Measurements from ENCODE around the gene CFAP46. TPM values are rescaled to one million over a fixed set of nuclear protein-coding genes. Genes with fewer than 3 reads are reported as not detected.
"Not testable (repeated sequence)": the region's sequence is repeated elsewhere in the genome, so short reads cannot be mapped to it uniquely, and the experiment has no call there.

The CFAP46 gene
- total RNA-seq, 1 donor from 2014 or later: 1.6 TPM

- no peaks in the 10 kb centered on the region for H3K36me3 Mint-ChIP-seq
- H3K4me3 Mint-ChIP-seq: no peak overlapping the region
- Histone ChIP-seq H3K79me2 (ENCODE audit: low read depth) (no peaks in the 10 kb centered on the region), H3F3A (ENCODE audit: low read depth) (no peaks in the 10 kb centered on the region), H3K4me1 (no peaks in the 10 kb centered on the region), H2AFZ (replicated peaks) (no peak overlapping the region), H3K4me2 (no peak overlapping the region), H3K27ac (no peak overlapping the region), H4K20me1 (ENCODE audit: low read depth) (no peaks in the 10 kb centered on the region), H3K27me3 (no peaks in the 10 kb centered on the region), H3K36me3 (no peaks in the 10 kb centered on the region), H3K9ac (no peak overlapping the region), H3K9me3 (ENCODE audit: low read depth) (peaks cover 8% of the 10 kb centered on the region), H3K4me3 (no peak overlapping the region)
- H3K27ac Mint-ChIP-seq: no peak overlapping the region
- peaks cover 12% of the 10 kb centered on the region for H3K9me3 Mint-ChIP-seq
- peaks cover 12% of the 10 kb centered on the region for H3K27me3 Mint-ChIP-seq (ENCODE audit: insufficient read depth, low read depth)
- no peak for DNase-seq (ENCODE audit: low spot score)
- no peak for TF ChIP-seq EZH2 (IDR thresholded peaks at IDR 0.05)
- TF ChIP-seq, protein P1, sequence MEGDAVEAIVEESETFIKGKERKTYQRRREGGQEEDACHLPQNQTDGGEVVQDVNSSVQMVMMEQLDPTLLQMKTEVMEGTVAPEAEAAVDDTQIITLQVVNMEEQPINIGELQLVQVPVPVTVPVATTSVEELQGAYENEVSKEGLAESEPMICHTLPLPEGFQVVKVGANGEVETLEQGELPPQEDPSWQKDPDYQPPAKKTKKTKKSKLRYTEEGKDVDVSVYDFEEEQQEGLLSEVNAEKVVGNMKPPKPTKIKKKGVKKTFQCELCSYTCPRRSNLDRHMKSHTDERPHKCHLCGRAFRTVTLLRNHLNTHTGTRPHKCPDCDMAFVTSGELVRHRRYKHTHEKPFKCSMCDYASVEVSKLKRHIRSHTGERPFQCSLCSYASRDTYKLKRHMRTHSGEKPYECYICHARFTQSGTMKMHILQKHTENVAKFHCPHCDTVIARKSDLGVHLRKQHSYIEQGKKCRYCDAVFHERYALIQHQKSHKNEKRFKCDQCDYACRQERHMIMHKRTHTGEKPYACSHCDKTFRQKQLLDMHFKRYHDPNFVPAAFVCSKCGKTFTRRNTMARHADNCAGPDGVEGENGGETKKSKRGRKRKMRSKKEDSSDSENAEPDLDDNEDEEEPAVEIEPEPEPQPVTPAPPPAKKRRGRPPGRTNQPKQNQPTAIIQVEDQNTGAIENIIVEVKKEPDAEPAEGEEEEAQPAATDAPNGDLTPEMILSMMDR (IDR thresholded peaks at IDR 0.05): no peak
- no peak for TF ChIP-seq EZH2phosphoT487 (IDR thresholded peaks at IDR 0.05)
- H3K4me1 Mint-ChIP-seq: peaks cover 12% of the 10 kb centered on the region
Measured at GRCh38 chr10:132845780-132846595, 96.4 kb downstream of the CFAP46 start.

DNA sequence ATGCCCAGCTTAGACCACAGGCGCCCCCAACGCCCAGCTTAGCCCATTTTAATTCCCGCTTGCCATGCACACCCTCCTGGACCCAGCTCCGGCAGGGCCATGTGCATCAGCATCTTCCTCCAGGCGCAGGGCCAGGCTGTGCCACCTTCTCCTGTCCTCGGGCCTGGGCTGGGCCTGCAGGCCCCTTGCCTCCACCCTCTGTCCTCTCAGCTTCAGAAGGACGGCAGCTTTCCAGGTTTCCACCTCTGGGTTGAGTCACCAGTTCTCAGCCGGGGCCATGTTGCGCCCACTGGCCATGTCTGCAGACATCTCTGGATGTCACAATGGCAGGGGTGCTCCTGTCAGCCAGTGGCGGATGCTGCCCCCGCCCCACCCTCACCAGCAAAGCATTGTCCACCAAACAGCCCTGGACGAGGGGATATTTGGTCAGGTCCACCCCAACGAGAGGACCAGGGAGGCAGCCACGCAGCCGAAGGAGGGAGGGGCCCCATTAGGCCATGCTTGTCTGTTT is 97.3 kb downstream of the CFAP46 start:
- Histone ChIP-seq H3K4me3 (no peak overlapping the region), H3K27ac (no peak overlapping the region), H3K4me2 (no peak overlapping the region), H3K4me1 (no peaks in the 10 kb centered on the region), H3K9me3 (ENCODE audit: low read depth) (peaks cover 8% of the 10 kb centered on the region), H3F3A (ENCODE audit: low read depth) (no peaks in the 10 kb centered on the region), H3K36me3 (no peaks in the 10 kb centered on the region), H3K9ac (no peak overlapping the region), H3K27me3 (peaks cover 4% of the 10 kb centered on the region), H3K79me2 (ENCODE audit: low read depth) (no peaks in the 10 kb centered on the region), H2AFZ (replicated peaks) (no peak overlapping the region), H4K20me1 (ENCODE audit: low read depth) (no peaks in the 10 kb centered on the region)
- TF ChIP-seq, protein P1 (IDR thresholded peaks at IDR 0.05): no peak
- no peak for TF ChIP-seq EZH2 (IDR thresholded peaks at IDR 0.05)
- TF ChIP-seq EZH2phosphoT487 (IDR thresholded peaks at IDR 0.05): no peak
- H3K27ac Mint-ChIP-seq: no peak overlapping the region
- no peak overlapping the region for H3K4me3 Mint-ChIP-seq
- H3K9me3 Mint-ChIP-seq: peaks cover 12% of the 10 kb centered on the region
- peaks cover 12% of the 10 kb centered on the region for H3K4me1 Mint-ChIP-seq
- DNase-seq (ENCODE audit: low spot score): no peak
- H3K36me3 Mint-ChIP-seq: no peaks in the 10 kb centered on the region
- H3K27me3 Mint-ChIP-seq (ENCODE audit: insufficient read depth, low read depth): peaks cover 14% of the 10 kb centered on the region

DNA sequence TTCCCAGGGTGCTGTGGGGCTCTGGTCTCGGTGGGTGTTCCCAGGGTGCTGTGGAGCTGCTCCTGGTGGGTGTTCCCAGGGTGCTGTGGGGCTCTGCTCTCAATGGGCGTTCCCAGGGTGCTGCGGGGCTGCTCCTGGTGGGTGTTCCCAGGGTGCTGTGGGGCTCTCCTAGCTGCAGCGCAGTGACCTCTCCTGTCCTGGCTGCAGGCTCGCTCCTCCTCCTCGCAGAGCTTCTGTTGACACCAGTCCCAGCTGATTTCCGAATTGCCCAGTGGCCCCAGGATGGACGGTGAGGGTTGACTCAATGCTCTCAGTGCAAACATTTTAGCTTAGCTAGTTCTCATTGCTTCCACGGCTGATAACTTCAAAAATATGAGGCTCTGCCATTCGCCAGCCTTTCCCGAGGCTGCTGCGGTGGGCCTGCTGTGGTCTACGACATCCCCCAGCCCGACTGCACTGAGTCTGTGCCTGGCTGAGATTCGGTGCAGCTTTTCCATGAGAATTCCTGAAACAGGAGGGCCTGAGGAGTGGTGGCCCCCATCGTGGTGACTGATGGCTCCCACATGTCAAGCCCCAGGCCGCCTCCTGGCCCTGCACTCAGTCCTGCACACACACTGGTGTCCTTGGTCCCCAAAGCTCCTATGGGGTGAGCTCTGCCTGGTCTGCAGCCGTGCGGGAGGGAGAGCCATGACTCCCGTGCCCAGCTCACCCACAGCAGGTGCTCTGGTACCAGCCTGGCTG is 98.1 kb downstream of the CFAP46 start:
- Histone ChIP-seq H3K27me3 (peaks cover 11% of the 10 kb centered on the region), H3F3A (ENCODE audit: low read depth) (no peaks in the 10 kb centered on the region), H3K36me3 (no peaks in the 10 kb centered on the region), H3K9ac (no peak overlapping the region), H3K9me3 (ENCODE audit: low read depth) (peaks cover 8% of the 10 kb centered on the region), H3K4me1 (no peaks in the 10 kb centered on the region), H4K20me1 (ENCODE audit: low read depth) (no peaks in the 10 kb centered on the region), H3K79me2 (ENCODE audit: low read depth) (no peaks in the 10 kb centered on the region), H2AFZ (replicated peaks) (no peak overlapping the region), H3K4me2 (no peak overlapping the region), H3K27ac (no peak overlapping the region), H3K4me3 (no peak overlapping the region)
- Mint-ChIP-seq H3K27ac (no peak overlapping the region), H3K9me3 (peaks cover 12% of the 10 kb centered on the region), H3K4me3 (no peak overlapping the region), H3K36me3 (no peaks in the 10 kb centered on the region), H3K4me1 (peaks cover 12% of the 10 kb centered on the region), H3K27me3 (ENCODE audit: insufficient read depth, low read depth) (peaks cover 15% of the 10 kb centered on the region)
- DNase-seq (ENCODE audit: low spot score): no peak
- no peak for TF ChIP-seq EZH2phosphoT487 (IDR thresholded peaks at IDR 0.05)
- TF ChIP-seq, protein P1 (IDR thresholded peaks at IDR 0.05): no peak
- TF ChIP-seq EZH2 (IDR thresholded peaks at IDR 0.05): no peak

DNA sequence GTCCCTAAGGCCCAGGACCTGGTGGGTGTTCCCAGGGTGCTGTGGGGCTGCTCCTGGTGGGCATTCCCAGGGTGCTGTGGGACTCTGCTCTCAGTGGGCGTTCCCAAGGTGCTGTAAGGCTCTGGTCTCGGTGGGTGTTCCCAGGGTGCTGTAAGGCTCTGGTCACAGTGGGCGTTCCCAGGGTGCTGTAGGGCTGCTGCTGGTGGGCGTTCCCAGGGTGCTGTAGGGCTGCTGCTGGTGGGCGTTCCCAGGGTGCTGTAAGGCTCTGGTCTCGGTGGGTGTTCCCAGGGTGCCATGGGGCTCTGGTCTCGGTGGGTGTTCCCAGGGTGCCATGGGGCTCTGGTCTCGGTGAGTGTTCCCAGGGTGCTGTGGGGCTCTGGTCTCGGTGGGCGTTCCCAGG is 99.1 kb downstream of the CFAP46 start:
- H3K27me3 ChIP-seq: peaks cover 11% of the 10 kb centered on the region
- H2AFZ ChIP-seq (replicated peaks); H3K4me3 Mint-ChIP-seq; H4K20me1 ChIP-seq (ENCODE audit: low read depth); H3K9ac ChIP-seq; H3K4me2 ChIP-seq; H3K36me3 ChIP-seq; H3F3A ChIP-seq (ENCODE audit: low read depth); H3K79me2 ChIP-seq (ENCODE audit: low read depth); DNase-seq (ENCODE audit: low spot score); H3K4me1 ChIP-seq; H3K27ac Mint-ChIP-seq; H3K9me3 ChIP-seq (ENCODE audit: low read depth); H3K27ac ChIP-seq; H3K36me3 Mint-ChIP-seq; H3K4me1 Mint-ChIP-seq; H3K4me3 ChIP-seq: not testable (repeated sequence)
- Mint-ChIP-seq H3K9me3 (peaks cover 12% of the 10 kb centered on the region), H3K27me3 (ENCODE audit: insufficient read depth, low read depth) (peaks cover 15% of the 10 kb centered on the region)
